Cerebellar cortex (tissue), 1 donor: Measurements from ENCODE around the gene IFITM10.
"Not testable (repeated sequence)": the region's sequence is repeated elsewhere in the genome, so short reads cannot be mapped to it uniquely, and the experiment has no call there.

Experiments used
- DNase-seq: peaks from one replicate; pipeline ENCODE4 v3.0.0-alpha.2; 2015; ENCODE audit warnings: low spot score

IFITM10 gene

GRCh38 chr11:1690167-1691025, 60.0 kb downstream of the IFITM10 start:
- DNase-seq: no peak

- DNase-seq: not testable (repeated sequence)
Measured at GRCh38 chr11:1689250-1690166, 60.9 kb downstream of the IFITM10 start.

- DNase-seq: not testable (repeated sequence)
Measured at GRCh38 chr11:1688336-1688947, 62.0 kb downstream of the IFITM10 start.

- DNase-seq: not testable (repeated sequence)
Measured at GRCh38 chr11:1686220-1686619, 64.2 kb downstream of the IFITM10 start.

GRCh38 chr11:1684886-1685874, 65.2 kb downstream of the IFITM10 start:
- DNase-seq: not testable (repeated sequence)

GRCh38 chr11:1683904-1684572, 66.4 kb downstream of the IFITM10 start:
- not testable (repeated sequence) for DNase-seq

GRCh38 chr11:1683216-1683615, 67.2 kb downstream of the IFITM10 start:
- not testable (repeated sequence) for DNase-seq
